ENCODE results near the gene PRIMPOL.

DNA sequence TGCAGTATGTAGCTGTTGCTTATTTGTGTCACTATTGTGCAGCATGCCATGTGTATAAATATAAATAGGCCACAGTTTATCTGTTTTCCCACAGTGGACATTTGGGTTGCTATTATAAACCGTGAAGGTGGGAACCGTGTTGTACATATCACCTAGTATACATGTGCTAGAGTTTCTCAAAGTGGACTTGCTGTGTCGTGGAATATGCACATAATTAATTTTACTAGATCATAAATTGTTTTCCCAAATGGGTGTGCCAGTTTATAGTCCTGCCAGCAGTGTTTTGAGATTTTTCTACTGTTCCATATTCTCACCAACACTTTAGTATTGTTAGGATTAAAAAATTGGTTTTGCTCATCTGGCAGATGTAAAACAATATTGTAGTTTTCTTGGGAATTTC is 38.5 kb downstream of the PRIMPOL start:
- no peak for TF ChIP-seq BHLHE40 (IDR thresholded peaks at IDR 0.05; ENCODE audit: low read depth, low read length)
- TF ChIP-seq POLR2A (IDR thresholded peaks at IDR 0.05; ENCODE audit: low read depth, low read length): no peak

All from IMR-90 (cell line).